HG03457 (cell line): ENCODE measurements around the gene C20orf204.

Experiments used
- ATAC-seq: cut with Tn5 transposase; IDR thresholded peaks from one replicate; pipeline ENCODE4 v1.9.1; 2021; ENCODE audit warnings: moderate number of reproducible peaks; ENCODE audit not compliant: unreplicated experiment

Gene C20orf204

GRCh38 chr20:64041040-64041780, 5.2 kb downstream of the C20orf204 start:
- no peak for ATAC-seq

GRCh38 chr20:64041781-64042053, 5.7 kb downstream of the C20orf204 start:
- ATAC-seq: no peak

- no peak for ATAC-seq
Observed at GRCh38 chr20:64042054-64042781, 6.2 kb downstream of the C20orf204 start.

- no peak for ATAC-seq
Observed at GRCh38 chr20:64043768-64044167, 7.8 kb downstream of the C20orf204 start.

- ATAC-seq: no peak
Observed at GRCh38 chr20:64044484-64045247, 8.7 kb downstream of the C20orf204 start.

GRCh38 chr20:64045346-64046011, 9.5 kb downstream of the C20orf204 start:
- ATAC-seq: no peak

- ATAC-seq: no peak
Observed at GRCh38 chr20:64047046-64047389, 11.0 kb downstream of the C20orf204 start.

- ATAC-seq: no peak
Observed at GRCh38 chr20:64047968-64048401, 12.0 kb downstream of the C20orf204 start.

- ATAC-seq: no peak
Observed at GRCh38 chr20:64048402-64049044, 12.5 kb downstream of the C20orf204 start.

- no peak for ATAC-seq
Observed at GRCh38 chr20:64049060-64049877, 13.3 kb downstream of the C20orf204 start, which contains the start of gene SOX18. TSS of gene SOX18 (minus strand) at chr20:64049639. CDS start at chr20:64049516, 123 bp downstream.

GRCh38 chr20:64049878-64050260, 13.9 kb downstream of the C20orf204 start:
- ATAC-seq: no peak

GRCh38 chr20:64050261-64051032, 14.5 kb downstream of the C20orf204 start:
- ATAC-seq: no peak

GRCh38 chr20:64051033-64051452, 15.1 kb downstream of the C20orf204 start:
- no peak for ATAC-seq

- ATAC-seq: no peak
Observed at GRCh38 chr20:64051561-64052325, 15.8 kb downstream of the C20orf204 start.

GRCh38 chr20:64052326-64052722, 16.3 kb downstream of the C20orf204 start:
- ATAC-seq: no peak

- ATAC-seq: no peak
Observed at GRCh38 chr20:64052987-64053840, 17.2 kb downstream of the C20orf204 start.

- no peak for ATAC-seq
Observed at GRCh38 chr20:64053841-64054661, 18.1 kb downstream of the C20orf204 start.
